ENCODE data around the gene RNASEL.

Gene RNASEL

GRCh38 chr1:182620924-182621585 lies 32.0 kb upstream of the RNASEL start:
- DNase-seq = no peak

- no peak for DNase-seq
Observed at GRCh38 chr1:182617734-182618351, 28.8 kb upstream of the RNASEL start.

DNA sequence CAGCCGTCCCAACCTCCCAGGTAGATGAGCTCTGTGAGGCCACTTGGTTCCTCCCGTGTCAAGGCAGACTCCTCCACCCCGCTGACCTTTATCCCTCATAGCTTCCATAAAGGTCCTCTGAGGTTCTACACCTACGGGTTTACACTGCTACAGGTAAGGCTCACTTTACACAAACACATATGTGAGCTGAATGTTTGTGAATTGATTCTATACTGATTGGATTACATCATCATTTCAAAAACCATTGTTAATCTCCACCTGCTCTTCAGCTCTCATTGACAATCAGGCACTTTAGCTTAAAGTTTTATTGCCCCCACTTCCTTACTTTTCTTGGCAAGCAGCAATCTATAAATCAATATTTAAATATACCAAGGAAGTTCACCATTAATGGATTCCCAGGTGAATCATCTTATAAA lies 28.0 kb upstream of the RNASEL start:
- DNase-seq = peak; percentile 47

DNA sequence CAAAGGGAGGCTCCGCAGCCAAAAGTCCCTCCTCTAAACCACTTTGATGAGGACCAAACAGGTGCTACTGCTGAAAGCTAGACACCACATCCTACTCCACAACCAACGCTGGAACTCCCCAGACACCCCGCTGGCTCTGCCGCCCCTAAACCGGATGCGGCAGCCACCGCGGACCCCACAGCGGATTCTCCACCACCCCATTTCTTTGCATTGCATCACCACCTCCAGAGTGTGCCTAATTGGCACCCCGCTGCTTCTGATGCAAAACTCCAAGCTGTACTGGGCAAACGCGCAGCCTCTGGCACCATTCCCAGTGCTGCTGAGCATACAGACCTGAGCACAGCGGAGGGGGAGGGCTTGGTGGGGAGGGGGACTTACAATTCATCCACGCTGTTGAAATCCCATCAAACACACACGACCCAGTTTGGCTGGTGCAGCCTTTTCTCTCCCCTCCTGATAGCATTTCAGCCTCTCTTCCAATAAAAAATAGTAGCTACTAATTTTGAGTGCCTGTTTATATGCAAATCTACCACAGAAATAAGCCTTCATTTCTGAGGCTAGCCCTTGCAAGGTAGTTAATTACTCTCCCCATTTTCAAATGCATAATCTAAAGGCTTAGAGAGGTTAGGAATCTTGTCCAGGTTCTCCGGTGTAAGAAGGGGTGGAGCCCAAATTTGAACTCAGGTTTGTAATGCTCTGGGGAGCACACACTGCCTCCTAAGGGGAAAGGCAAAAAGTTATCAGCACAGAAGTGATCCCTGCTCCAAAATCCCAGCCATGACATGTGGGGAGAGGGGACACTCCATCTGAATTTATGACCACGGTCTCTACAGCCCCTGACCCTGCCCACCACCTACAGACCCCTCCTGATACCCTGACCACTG lies 27.3 kb upstream of the RNASEL start:
- DNase-seq = peak; percentile 93

DNA sequence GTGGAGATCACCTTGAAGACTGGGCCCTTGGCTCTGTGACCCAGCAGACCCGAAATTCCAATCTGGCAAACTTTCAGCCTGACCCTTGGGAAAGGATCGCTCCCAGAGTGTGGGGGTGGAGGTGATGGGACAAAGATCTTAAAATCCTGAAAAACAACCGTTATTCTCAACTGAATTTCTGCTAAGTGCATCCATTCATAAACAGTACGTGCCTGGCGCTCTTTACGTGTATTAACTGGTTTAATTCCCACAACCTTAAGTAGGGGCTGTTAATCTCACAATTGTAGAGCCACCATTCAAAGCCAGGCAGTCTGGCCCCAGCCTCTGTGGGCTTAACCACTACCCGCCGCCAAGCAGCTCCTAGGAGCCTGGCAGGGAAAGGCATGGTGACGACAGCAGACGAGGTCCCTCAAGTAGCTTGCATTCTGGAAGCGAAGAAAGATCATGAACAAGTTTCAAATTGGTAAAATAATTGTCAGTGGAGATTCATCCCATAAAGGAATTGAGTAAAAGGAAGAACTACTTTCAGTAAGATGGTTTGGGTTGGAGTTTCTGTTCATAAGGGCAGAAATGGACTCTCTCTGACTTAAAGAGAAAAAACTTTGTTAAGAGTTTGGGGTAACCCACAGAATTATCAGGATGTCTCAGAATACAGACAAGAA lies 26.5 kb upstream of the RNASEL start:
- DNase-seq = peak; percentile 53

- DNase-seq = peak; percentile 85
Observed at GRCh38 chr1:182614796-182615454, 25.9 kb upstream of the RNASEL start.

DNA sequence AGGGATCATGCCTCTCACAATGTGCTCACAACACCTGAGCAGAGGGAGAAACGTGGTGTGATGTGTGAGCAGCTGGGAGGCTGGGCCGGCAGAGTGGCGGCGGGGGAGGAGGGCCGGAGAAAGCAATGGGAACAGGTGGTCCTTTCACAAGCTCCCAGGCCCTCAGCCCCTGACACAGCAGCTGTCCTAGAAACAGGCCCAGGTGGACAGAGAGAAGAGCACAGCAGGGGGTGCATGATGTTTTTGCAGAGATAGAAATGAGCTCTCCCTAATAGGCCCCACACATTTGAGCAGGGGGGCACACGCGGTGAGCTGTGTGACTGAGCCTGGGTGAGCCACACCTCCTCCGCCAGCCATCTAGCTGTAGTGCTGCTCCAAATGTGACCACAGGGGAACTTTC lies 22.7 kb upstream of the RNASEL start:
- DNase-seq = peak; percentile 88

DNA sequence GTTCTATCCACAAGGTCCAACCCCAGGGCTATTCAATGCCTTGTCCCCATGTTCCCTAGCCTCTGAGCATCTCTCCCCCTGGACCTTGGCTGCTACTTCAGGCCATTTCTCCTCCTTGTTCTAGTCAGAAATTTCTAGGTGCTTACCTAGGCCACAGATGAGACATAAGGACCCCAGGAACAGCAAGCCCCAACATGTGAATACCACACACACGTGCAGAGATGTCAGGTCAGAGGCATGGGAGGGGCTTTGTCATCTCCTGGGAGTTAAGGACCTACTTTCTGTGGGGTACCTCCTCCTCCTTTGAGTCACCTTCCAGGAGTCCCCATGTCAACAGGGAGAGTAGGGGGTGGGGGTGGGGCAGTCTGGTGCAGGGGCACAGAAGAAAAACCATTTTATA lies 22.3 kb upstream of the RNASEL start:
- no peak for DNase-seq

DNA sequence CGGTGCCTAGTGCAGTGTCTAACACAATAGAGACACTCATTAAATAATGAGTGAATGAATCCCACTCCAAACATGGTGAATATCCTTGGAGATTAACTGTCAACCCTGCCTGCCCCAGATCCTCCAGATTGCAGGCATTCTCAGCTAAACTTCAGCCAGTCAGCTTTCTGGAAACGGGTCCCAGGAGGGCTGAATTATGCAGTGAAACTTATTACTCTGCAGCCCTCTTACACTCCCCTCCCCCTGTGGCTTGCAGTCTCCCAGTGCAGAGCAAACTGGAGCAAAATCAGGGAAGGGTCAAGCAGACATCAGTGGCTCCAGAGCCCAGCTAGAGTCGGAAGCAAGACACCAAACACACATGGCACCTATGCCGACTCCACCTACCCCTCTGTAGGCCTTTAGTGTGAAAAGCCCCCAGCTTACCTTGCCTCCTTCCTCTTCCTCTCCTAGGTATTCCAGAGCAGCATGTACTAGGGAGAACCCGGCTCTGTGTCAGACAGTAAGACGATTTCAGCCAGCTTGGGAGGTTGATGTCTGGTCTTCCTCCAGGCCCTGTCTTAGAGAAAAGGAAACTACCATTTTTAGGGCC lies 21.6 kb upstream of the RNASEL start:
- no peak for DNase-seq

DNA sequence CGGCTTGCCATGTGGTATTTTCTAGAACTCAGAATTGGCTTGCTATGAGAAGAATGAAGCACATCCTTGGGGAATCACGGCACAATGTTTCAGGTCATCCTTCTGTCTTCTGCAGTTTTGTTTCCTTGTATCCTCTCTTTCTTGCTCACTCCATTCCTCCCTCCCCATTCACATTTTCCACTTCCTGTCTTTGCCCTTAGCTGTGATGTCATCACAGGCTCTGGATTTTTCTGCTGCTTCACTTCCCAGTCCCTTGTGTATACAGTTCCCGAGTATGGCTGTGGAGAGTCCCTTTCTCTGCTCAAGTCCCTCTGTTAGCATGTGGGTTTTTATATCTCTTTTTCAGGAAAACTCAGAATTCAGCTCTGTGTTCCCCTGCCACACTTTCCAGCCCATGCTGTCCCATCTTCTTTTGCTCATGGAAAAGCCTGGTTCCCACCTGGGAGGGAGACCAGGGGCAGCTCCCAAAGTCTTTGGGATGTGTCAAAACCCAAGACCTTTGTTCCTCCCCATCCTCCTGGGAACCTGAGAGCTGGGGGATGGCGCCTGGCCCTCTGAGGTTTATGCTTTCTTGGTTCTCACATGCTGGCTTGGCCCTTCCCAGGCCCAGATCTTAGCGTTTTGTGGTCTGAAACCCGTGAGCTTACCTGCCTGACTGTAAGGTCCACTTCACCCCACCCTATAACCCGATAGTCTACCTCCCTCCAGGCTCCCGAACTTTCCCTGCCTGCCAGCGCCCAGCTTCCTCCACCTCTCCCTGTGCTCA lies 20.0 kb upstream of the RNASEL start:
- DNase-seq = no peak

GRCh38 chr1:182608236-182608635 lies 19.2 kb upstream of the RNASEL start:
- DNase-seq = no peak

DNA sequence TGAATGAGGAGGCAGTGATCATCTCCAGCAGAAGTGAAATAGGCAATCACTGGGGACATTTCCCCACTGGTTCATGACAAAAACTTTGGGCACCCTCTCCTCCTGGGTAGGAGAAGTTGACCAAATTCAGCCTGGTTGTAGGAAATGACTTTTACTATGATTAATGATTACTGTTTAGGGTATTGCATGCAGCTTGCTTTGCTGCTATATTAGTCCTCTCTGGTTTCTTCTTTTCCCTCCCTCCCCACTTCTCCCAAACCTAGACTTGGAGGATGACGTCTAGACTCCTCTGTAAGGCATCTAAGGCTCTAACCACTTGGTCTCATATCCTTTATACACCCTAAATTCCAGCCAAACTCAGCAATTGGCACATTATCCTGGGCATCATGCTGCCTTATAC lies 18.5 kb upstream of the RNASEL start:
- no peak for DNase-seq

DNA sequence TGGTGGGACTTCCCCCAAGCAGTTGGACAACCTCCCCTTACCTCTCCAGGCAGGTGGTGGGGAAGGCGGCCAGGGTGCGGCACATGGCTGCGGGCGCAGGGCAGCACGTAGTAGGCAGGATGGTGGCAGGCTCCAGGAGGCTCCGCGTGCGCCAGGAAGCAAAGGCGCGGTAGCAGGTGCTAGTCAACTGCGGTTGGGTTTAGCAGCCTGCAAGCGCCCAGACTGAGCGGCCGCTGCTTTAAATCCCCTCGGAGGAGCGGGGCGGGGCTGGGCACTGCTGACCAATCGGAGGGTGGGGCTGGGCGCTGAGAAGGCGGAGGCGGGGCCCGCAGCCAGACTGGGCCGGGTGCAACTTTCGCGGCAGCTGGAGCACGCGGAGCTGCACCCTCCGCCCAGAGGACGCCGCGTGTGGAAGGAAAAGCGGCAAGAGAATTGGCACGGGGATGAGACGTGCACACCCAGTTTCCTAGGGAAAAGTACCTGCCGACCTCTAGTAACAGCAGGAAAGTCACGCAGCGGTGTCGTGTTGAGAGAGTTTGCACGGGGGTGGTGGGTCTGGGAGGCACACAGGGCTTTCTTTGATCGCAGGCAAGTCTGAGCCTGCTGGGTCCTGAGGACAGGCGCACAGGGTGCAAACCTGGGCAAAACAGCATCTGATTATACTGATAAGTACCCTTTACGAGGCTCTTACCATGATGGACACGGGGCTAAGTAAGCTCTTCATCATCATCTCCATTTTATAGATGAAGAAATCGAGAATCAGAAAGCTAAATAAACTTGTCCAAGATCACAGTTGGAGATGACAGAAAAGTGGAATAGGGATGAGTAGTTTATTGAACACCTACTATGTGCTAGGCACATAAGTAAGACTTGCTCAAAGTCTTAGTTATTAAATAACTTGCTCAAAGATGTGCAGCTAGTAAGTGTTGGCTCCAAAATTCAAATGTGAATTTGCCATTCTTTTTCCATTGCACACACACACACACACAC lies 15.4 kb upstream of the RNASEL start, which contains the start of gene RGS16:
RGS16 (minus strand) TSS at position 215 of the 990 bp plus-strand sequence; CDS start at position 85, 130 bp downstream.
- DNase-seq = peak; percentile 95

- DNase-seq = peak; percentile 57
Observed at GRCh38 chr1:182603646-182604174, 14.7 kb upstream of the RNASEL start.

- DNase-seq = no peak
Observed at GRCh38 chr1:182602935-182603645, 14.0 kb upstream of the RNASEL start.

- no peak for DNase-seq
Observed at GRCh38 chr1:182601913-182602312, 12.9 kb upstream of the RNASEL start.

DNA sequence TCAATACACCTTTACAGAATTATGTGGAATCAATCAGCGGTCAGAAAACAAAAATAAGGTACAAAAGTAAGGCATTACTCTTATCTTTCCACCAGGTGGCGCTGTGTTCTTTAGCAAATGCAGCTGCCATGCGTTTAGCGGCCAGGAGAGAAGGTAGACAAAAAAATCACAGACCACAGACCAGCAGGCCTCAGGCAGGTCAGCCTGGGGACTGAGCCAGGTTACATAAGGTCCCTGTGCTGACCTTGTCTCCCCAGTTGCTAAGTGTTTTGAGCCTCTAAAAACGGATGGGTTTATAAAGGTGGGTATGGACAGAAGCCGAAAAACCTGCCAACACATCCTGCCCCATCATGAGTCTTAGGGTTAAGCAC lies 12.3 kb upstream of the RNASEL start:
- DNase-seq = peak; percentile 87

GRCh38 chr1:182600745-182601415 lies 11.8 kb upstream of the RNASEL start:
- DNase-seq = no peak
